ENCODE results near the gene CEACAM4. TPM values are rescaled to one million over a fixed set of nuclear protein-coding genes. Genes with fewer than 3 reads are reported as not detected.
"Not testable (repeated sequence)": the region's sequence is repeated elsewhere in the genome, so short reads cannot be mapped to it uniquely, and the experiment has no call there.

Gene CEACAM4
- total RNA-seq, 1 experiment from 2014 or later, result not detected

- intact Hi-C loops (cut with micrococcal nuclease; ENCODE audit: unreplicated experiment), result no loop called here
- DNase-seq (ENCODE audit: low read depth, low spot score) (no peak), ATAC-seq (no peak)
- no peak overlapping the region for H3K27ac ChIP-seq (ENCODE audit: low read length)
- BruUV-seq (replicated peaks), result no TSS peak
- H3K4me1 ChIP-seq (ENCODE audit: control insufficient read depth, insufficient read depth, low read length), result no peaks in the 10 kb centered on the region
- no peaks in the 10 kb centered on the region for H3K9me3 ChIP-seq (ENCODE audit: control insufficient read depth, insufficient read depth, low read depth, low read length)
- H3K27me3 ChIP-seq (ENCODE audit: control insufficient read depth, insufficient read depth, low read length), result no peaks in the 10 kb centered on the region
- CTCF ChIA-PET, result no interaction called here
- no peaks in the 10 kb centered on the region for H3K36me3 ChIP-seq (ENCODE audit: control insufficient read depth, insufficient read depth, low read length)
- H3K4me3 ChIP-seq (ENCODE audit: low read depth in 2 of 2, low read length in 2 of 2), result no peak overlapping the region
- POLR2A ChIA-PET, result no interaction called here
- in situ Hi-C loops (cut with HindIII; ENCODE audit: low pct_unique_long_range_greater_than_20kb, low sequenced_read_pairs), result no loop called here
- TF ChIP-seq REST (IDR thresholded peaks at IDR 0.05; ENCODE audit: insufficient read depth in 1 of 2, low read depth in 2 of 2, low read length in 1 of 2), result no peak
- TF ChIP-seq CTCF (IDR thresholded peaks at IDR 0.05), result no peak
- TF ChIP-seq SIN3A (IDR thresholded peaks at IDR 0.05; ENCODE audit: borderline replicate concordance, insufficient read depth, low read depth, low read length), result no peak
- no peak for TF ChIP-seq POLR2AphosphoS5 (IDR thresholded peaks at IDR 0.05; ENCODE audit: low read depth, low read length)
- TF ChIP-seq TCF7L2 (IDR thresholded peaks at IDR 0.05; ENCODE audit: low read depth, low read length), result no peak
Observed at GRCh38 chr19:41584260-41584810, 42.5 kb downstream of the CEACAM4 start.

- H3K4me1 ChIP-seq (ENCODE audit: control insufficient read depth, insufficient read depth, low read length); H3K4me3 ChIP-seq (ENCODE audit: low read depth in 2 of 2, low read length in 2 of 2); H3K27me3 ChIP-seq (ENCODE audit: control insufficient read depth, insufficient read depth, low read length); H3K9me3 ChIP-seq (ENCODE audit: control insufficient read depth, insufficient read depth, low read depth, low read length); DNase-seq (ENCODE audit: low read depth, low spot score); intact Hi-C loops (cut with micrococcal nuclease; ENCODE audit: unreplicated experiment); H3K27ac ChIP-seq (ENCODE audit: low read length); CTCF ChIA-PET; H3K36me3 ChIP-seq (ENCODE audit: control insufficient read depth, insufficient read depth, low read length); POLR2A ChIA-PET; in situ Hi-C loops (cut with HindIII; ENCODE audit: low pct_unique_long_range_greater_than_20kb, low sequenced_read_pairs); ATAC-seq; BruUV-seq (replicated peaks): not testable (repeated sequence)
Observed at GRCh38 chr19:41582577-41583182, 44.2 kb downstream of the CEACAM4 start.

- H3K27me3 ChIP-seq (ENCODE audit: control insufficient read depth, insufficient read depth, low read length); DNase-seq (ENCODE audit: low read depth, low spot score); intact Hi-C loops (cut with micrococcal nuclease; ENCODE audit: unreplicated experiment); H3K4me1 ChIP-seq (ENCODE audit: control insufficient read depth, insufficient read depth, low read length); ATAC-seq; H3K9me3 ChIP-seq (ENCODE audit: control insufficient read depth, insufficient read depth, low read depth, low read length); H3K36me3 ChIP-seq (ENCODE audit: control insufficient read depth, insufficient read depth, low read length); H3K27ac ChIP-seq (ENCODE audit: low read length); POLR2A ChIA-PET; H3K4me3 ChIP-seq (ENCODE audit: low read depth in 2 of 2, low read length in 2 of 2); BruUV-seq (replicated peaks); CTCF ChIA-PET; in situ Hi-C loops (cut with HindIII; ENCODE audit: low pct_unique_long_range_greater_than_20kb, low sequenced_read_pairs): not testable (repeated sequence)
Observed at GRCh38 chr19:41581068-41581467, 45.8 kb downstream of the CEACAM4 start.

All from Panc1 (cell line).